K562 (cell line): ENCODE data around the gene HS3ST5. TPM values are rescaled to one million over a fixed set of nuclear protein-coding genes. Genes with fewer than 3 reads are reported as not detected.

Source experiments
- BACH1 ChIP-seq: fragments of 200-800 bp; sonication (Bioruptor generic); IDR thresholded peaks from 2 replicates; pipeline ENCODE4 v1.6.1; 2016; ENCODE audit warnings: missing genetic modification characterization, missing compliant biosample characterization
- CBX5 ChIP-seq: IDR thresholded peaks from 2 replicates; pipeline ENCODE4 v1.6.1; 2014; ENCODE audit warnings: low read depth, borderline replicate concordance
- DDX20 ChIP-seq: fragments of 450-650 bp; IDR thresholded peaks from 2 replicates; pipeline ENCODE4 v1.6.1; 2016; ENCODE audit warnings: missing genetic modification characterization, low read depth, mild to moderate bottlenecking, missing compliant biosample characterization, moderate library complexity
- ELF4 ChIP-seq: fragments of 450-650 bp; formaldehyde crosslinking; IDR thresholded peaks from 2 replicates; pipeline ENCODE4 v1.4.0; 2022; ENCODE audit warnings: missing genetic modification characterization
- MCM3 ChIP-seq: fragments of 450-650 bp; IDR thresholded peaks from 2 replicates; pipeline ENCODE4 v1.6.1; 2016
- MTA1 ChIP-seq: fragments of 450-650 bp; IDR thresholded peaks from 2 replicates; pipeline ENCODE4 v1.6.1; 2017; ENCODE audit warnings: borderline replicate concordance
- RBM34 ChIP-seq: fragments of 200-400 bp; formaldehyde crosslinking; IDR thresholded peaks from 2 replicates; pipeline ENCODE4 v1.6.1; 2018; ENCODE audit warnings: low read length, borderline replicate concordance; ENCODE audit not compliant: insufficient read depth
- SOX6 ChIP-seq: fragments of 450-650 bp; IDR thresholded peaks from 2 replicates; pipeline ENCODE4 v1.6.1; 2014; ENCODE audit warnings: mild to moderate bottlenecking
- SP1 ChIP-seq: sonication (generic); formaldehyde crosslinking; IDR thresholded peaks from 2 replicates; pipeline ENCODE4 v1.8.1; 2022; ENCODE audit warnings: mild to moderate bottlenecking, missing genetic modification reagents
- TAF1 ChIP-seq: IDR thresholded peaks from 2 replicates; pipeline ENCODE4 v1.6.1; 2011; ENCODE audit warnings: mild to moderate bottlenecking, low read length, moderate library complexity; ENCODE audit not compliant: insufficient read depth, control insufficient read depth, severe bottlenecking; ENCODE audit errors: extremely low read depth
- TFAP4 ChIP-seq: sonication (generic); formaldehyde crosslinking; IDR thresholded peaks from 2 replicates; pipeline ENCODE4 v1.8.0; 2022; ENCODE audit warnings: missing genetic modification reagents, mild to moderate bottlenecking, moderate library complexity, borderline replicate concordance
- ZFP91 ChIP-seq: sonication (generic); formaldehyde crosslinking; IDR thresholded peaks from 2 replicates; pipeline ENCODE4 v1.8.0; 2022; ENCODE audit warnings: mild to moderate bottlenecking, missing genetic modification reagents
- ZNF224 ChIP-seq: sonication (generic); formaldehyde crosslinking; IDR thresholded peaks from 2 replicates; pipeline ENCODE4 v1.8.0; 2022; ENCODE audit warnings: mild to moderate bottlenecking, missing genetic modification reagents
- ZNF354B ChIP-seq: fragments of 250-450 bp; sonication (Bioruptor Pico); IDR thresholded peaks from 2 replicates; pipeline ENCODE4 v1.4.0; 2020
- ZNF655 ChIP-seq: fragments of 250-450 bp; sonication (Bioruptor Pico); IDR thresholded peaks from 2 replicates; pipeline ENCODE4 v1.5.0; 2021
- ZNF830 ChIP-seq: fragments of 250-450 bp; sonication (Bioruptor Pico); IDR thresholded peaks from 2 replicates; pipeline ENCODE4 v1.5.0; 2021; ENCODE audit warnings: mild to moderate bottlenecking
- polyA plus RNA-seq, 8 experiments: library from polyadenylated mRNA; depleted of rRNA in 4 of 8; stranded (reverse) in 5 of 8; unstranded in 3 of 8; fragments of >200 nt; fragmentation: Nextera tagmentation in 2 of 8; fragmentation: Illumina TruSeq in 1 of 8; extraction: Ambion mirVana in 2 of 8; extraction: Trizol in 1 of 8; gene quantifications; 2 replicates each; pipeline versions ENCODE4 v1.2.1 to v1.2.3, GENCODE V29; 2011 to 2014; ENCODE audit warnings: inconsistent platforms in 1 of 8, missing spikeins in 1 of 8
- total RNA-seq, 7 experiments: library from RNA; depleted of rRNA in 6 of 7; stranded (reverse); fragments of >200 nt in 6 of 7; fragmentation: Illumina TruSeq in 2 of 7; extraction: Trizol in 2 of 7; gene quantifications; 2 replicates each; pipeline versions ENCODE4 v1.2.1 to v1.2.3, GENCODE V29; 2011 to 2021; ENCODE audit warnings: low replicate concordance in 1 of 7

The HS3ST5 gene
- total and polyA plus RNA-seq, 9 of the 15 experiments (the other 6 are each of a cell fraction or from before 2014, with no cell fraction given) = not detected

DNA sequence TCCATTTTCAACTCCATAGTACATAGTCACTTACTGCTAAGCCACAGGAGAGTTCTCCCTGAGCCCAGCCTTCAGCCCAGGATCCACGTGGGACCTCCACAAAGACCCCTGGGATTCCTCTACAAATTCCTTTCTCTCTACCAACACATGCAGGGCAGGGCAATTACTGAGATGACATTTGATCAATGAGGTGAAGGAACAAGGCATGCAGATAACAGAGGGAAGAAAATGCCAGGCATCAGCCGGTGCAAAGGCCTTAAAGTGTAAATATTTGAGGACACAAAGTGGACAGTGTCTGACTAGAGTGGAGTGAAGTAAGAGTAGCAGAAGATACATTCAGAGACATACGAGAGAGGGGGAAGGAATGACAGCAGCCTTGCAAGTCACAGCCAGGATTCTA, 70.2 kb downstream of the HS3ST5 start (continued):
- no peak for TF ChIP-seq ZFP91 (CRISPR knock-in tag)
- no peak for TF ChIP-seq CBX5
- TF ChIP-seq ZNF354B (CRISPR knock-in tag) = no peak
- TF ChIP-seq RBM34 = no peak
- no peak for TF ChIP-seq SP1 (CRISPR knock-in tag)
- no peak for TF ChIP-seq BACH1 (tag)
- no peak for TF ChIP-seq ZNF655 (CRISPR knock-in tag)
- no peak for TF ChIP-seq SOX6
- no peak for TF ChIP-seq ELF4 (CRISPR knock-in tag)
- TF ChIP-seq DDX20 (tag) = no peak
- no peak for TF ChIP-seq ZNF830 (CRISPR knock-in tag)
- TF ChIP-seq MCM3 = no peak
- no peak for TF ChIP-seq TAF1
- no peak for TF ChIP-seq MTA1
- TF ChIP-seq ZNF224 (CRISPR knock-in tag) = no peak
- TF ChIP-seq TFAP4 (CRISPR knock-in tag) = no peak
- TF ChIP-seq, all 486 proteins: peak for 0
